ENCODE results near the gene CSRNP2. TPM values are rescaled to one million over a fixed set of nuclear protein-coding genes. Genes with fewer than 3 reads are reported as not detected.

The CSRNP2 gene
- total RNA-seq, 1 donor from 2014 or later: 48.3 TPM

- Mint-ChIP-seq H3K27ac (ENCODE audit: unreplicated experiment) (no peak overlapping the region), H3K4me3 (ENCODE audit: unreplicated experiment) (no peak overlapping the region), H3K27me3 (ENCODE audit: low read depth) (no peaks in the 10 kb centered on the region), H3K9me3 (ENCODE audit: low read depth) (no peaks in the 10 kb centered on the region), H3K4me1 (ENCODE audit: low read depth) (peaks cover 27% of the 10 kb centered on the region), H3K36me3 (ENCODE audit: low read depth) (peaks cover 5% of the 10 kb centered on the region)
- TF ChIP-seq CTCF (IDR thresholded peaks at IDR 0.05): no peak
- no peak for DNase-seq (ENCODE audit: low spot score)
These were observed 42.9 kb upstream of the CSRNP2 start for GRCh38 chr12:51126297-51126696.

DNA sequence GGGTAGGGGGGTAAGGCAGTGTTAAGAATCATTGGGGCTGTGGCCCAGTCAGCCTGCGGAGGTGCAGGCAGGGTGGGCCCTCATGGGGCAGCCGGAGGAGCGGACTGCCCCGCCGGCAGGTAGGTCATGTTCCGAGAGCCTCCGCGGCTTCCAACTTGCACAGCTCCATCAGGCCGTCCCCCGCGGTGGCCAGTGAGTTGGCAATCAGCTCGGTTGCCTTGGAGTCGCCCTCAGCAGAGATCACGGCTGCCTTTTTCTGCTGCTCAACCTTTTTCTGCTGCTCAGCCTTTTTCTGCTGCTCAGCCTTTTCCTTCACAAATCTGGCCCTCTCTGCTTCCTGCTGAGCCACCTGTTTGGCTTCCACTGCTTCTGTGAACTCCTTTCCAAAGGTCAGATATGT, 41.1 kb upstream of the CSRNP2 start:
- no peak for TF ChIP-seq CTCF (IDR thresholded peaks at IDR 0.05)
- H3K4me3 Mint-ChIP-seq (ENCODE audit: unreplicated experiment): no peak overlapping the region
- DNase-seq (ENCODE audit: low spot score): no peak
- no peaks in the 10 kb centered on the region for H3K9me3 Mint-ChIP-seq (ENCODE audit: low read depth)
- no peaks in the 10 kb centered on the region for H3K27me3 Mint-ChIP-seq (ENCODE audit: low read depth)
- H3K27ac Mint-ChIP-seq (ENCODE audit: unreplicated experiment): no peak overlapping the region
- H3K4me1 Mint-ChIP-seq (ENCODE audit: low read depth): peaks cover 27% of the 10 kb centered on the region
- H3K36me3 Mint-ChIP-seq (ENCODE audit: low read depth): peaks cover 8% of the 10 kb centered on the region

DNA sequence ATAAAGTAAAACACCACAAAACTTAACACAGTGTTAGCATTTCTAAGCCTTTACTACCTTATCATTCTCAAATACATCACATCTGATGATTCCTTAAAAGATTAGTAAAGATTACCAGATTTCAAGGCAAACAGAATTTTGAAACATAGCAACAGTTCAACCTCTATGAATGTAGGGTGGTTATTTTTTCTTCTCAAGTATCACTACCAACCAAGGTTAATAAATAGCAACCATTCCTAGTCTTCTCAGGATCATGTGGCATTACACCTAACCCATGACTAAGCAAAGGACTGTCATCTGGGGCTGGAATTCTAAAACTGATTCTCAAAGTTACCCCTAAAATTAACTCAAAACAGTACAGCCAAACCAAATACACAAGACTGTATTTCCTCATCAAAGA, 39.4 kb upstream of the CSRNP2 start:
- DNase-seq (ENCODE audit: low spot score): no peak
- peak overlapping the region; percentile 61 for H3K27ac Mint-ChIP-seq (ENCODE audit: unreplicated experiment)
- H3K4me3 Mint-ChIP-seq (ENCODE audit: unreplicated experiment): no peak overlapping the region
- TF ChIP-seq CTCF (IDR thresholded peaks at IDR 0.05): no peak
- H3K36me3 Mint-ChIP-seq (ENCODE audit: low read depth): peaks cover 8% of the 10 kb centered on the region
- no peaks in the 10 kb centered on the region for H3K27me3 Mint-ChIP-seq (ENCODE audit: low read depth)
- H3K4me1 Mint-ChIP-seq (ENCODE audit: low read depth): peaks cover 21% of the 10 kb centered on the region
- H3K9me3 Mint-ChIP-seq (ENCODE audit: low read depth): peaks cover 2% of the 10 kb centered on the region

DNA sequence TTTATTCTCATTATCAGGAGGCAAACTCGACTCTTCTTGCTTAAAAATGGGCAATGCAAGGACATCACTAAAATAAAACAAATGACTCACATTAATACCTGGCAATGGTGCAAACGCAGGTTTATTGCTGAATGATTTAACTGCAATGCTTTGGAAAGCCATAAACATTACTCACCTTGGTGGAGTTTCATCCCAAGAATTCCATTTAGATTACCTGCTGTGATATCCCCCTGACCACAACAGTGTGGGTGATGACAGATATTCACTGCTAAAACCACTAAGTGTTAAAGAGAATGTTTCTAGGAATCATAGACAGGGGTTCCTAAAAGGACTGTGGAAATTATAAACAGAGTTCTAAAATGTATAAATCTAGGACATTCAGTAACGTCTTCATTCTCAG, 35.3 kb upstream of the CSRNP2 start:
- H3K4me1 Mint-ChIP-seq (ENCODE audit: low read depth): peaks cover 9% of the 10 kb centered on the region
- H3K4me3 Mint-ChIP-seq (ENCODE audit: unreplicated experiment): no peak overlapping the region
- H3K9me3 Mint-ChIP-seq (ENCODE audit: low read depth): peaks cover 2% of the 10 kb centered on the region
- H3K36me3 Mint-ChIP-seq (ENCODE audit: low read depth): peaks cover 10% of the 10 kb centered on the region
- no peaks in the 10 kb centered on the region for H3K27me3 Mint-ChIP-seq (ENCODE audit: low read depth)
- DNase-seq (ENCODE audit: low spot score): no peak
- H3K27ac Mint-ChIP-seq (ENCODE audit: unreplicated experiment): no peak overlapping the region
- TF ChIP-seq CTCF (IDR thresholded peaks at IDR 0.05): no peak

DNA sequence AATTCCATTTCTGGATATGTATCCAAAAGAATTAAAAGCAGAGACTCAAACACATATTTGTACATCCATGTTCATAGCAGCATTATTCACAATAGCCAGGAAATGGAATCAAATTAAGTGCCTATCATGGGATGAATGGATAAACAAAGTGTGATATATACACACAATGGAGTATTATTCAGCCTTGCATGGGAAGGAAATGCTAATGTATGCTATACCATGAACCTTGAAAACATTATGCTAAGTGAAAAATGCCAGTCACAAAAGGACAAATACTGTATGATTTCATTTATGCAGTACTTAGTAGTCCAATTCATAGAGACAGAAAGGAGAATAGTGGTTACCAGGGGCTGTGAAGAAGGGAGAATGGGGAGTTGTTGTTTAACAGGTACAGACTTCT, 32.1 kb upstream of the CSRNP2 start:
- Mint-ChIP-seq H3K27ac (ENCODE audit: unreplicated experiment) (no peak overlapping the region), H3K36me3 (ENCODE audit: low read depth) (peaks cover 14% of the 10 kb centered on the region), H3K4me1 (ENCODE audit: low read depth) (no peaks in the 10 kb centered on the region), H3K27me3 (ENCODE audit: low read depth) (no peaks in the 10 kb centered on the region), H3K4me3 (ENCODE audit: unreplicated experiment) (no peak overlapping the region), H3K9me3 (ENCODE audit: low read depth) (peaks cover 2% of the 10 kb centered on the region)
- no peak for TF ChIP-seq CTCF (IDR thresholded peaks at IDR 0.05)
- no peak for DNase-seq (ENCODE audit: low spot score)

Measured in chondrocyte (in vitro differentiated cells).